ENCODE data around the gene ACYP1.

ACYP1 gene

DNA sequence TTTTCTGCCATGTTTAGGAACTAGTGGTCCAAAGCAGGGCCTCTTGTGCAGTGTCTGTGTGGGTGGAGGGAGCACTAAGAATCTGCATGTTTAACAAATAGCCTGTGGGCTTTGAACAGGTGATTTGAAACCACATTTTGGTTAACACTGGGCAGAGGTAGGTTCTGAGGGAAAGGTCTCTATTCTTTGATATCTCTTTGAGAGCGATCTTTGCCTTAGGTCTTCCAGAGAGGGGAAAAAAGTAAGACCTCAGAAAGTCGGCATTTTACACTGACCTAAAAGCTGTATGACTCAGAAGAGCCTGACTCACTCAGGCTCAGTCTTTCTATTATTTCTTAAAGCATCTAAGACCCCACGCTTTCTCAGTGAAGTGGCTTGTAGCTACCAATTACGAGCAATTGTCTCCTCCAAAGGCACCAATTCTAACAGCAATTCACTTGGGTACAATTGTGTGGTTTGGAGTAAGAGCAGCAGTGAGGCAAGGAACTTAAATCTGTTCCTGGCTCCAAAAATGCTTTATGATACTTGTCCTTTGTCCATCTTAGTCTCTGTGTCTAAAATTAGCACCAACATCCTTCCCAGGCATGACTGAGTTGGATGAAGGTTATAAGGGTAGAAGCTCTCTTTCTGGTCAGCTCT lies 52.3 kb downstream of the ACYP1 start:
- Histone ChIP-seq H3K36me3 (ENCODE audit: insufficient read depth, low read length) (peaks cover 91% of the 10 kb centered on the region), H3K9ac (ENCODE audit: low read depth, low read length) (no peak overlapping the region), H3K9me3 (ENCODE audit: insufficient read depth, low read length, severe bottlenecking) (no peaks in the 10 kb centered on the region), H2AFZ (ENCODE audit: low read depth, low read length) (no peak overlapping the region), H4K20me1 (ENCODE audit: insufficient read depth, low read length) (no peaks in the 10 kb centered on the region), H3K4me2 (ENCODE audit: insufficient read depth, low read length) (no peak overlapping the region), H3K4me1 (ENCODE audit: insufficient read depth, low read length) (peaks cover 3% of the 10 kb centered on the region; the same call in 1 of the 2 replicates), H3K4me3 (ENCODE audit: low read depth in 1 of 2, low read length in 2 of 2) (no peak overlapping the region), H3K27ac (ENCODE audit: low read length) (no peak overlapping the region), H3K79me2 (ENCODE audit: insufficient read depth, low read length) (no peaks in the 10 kb centered on the region), H3K27me3 (ENCODE audit: insufficient read depth, low read length, poor library complexity) (no peaks in the 10 kb centered on the region)
- DNase-seq = no peak
- no peak for TF ChIP-seq EZH2 (IDR thresholded peaks at IDR 0.05; ENCODE audit: borderline replicate concordance, low read depth, low read length, severe bottlenecking)
- TF ChIP-seq, protein P1, sequence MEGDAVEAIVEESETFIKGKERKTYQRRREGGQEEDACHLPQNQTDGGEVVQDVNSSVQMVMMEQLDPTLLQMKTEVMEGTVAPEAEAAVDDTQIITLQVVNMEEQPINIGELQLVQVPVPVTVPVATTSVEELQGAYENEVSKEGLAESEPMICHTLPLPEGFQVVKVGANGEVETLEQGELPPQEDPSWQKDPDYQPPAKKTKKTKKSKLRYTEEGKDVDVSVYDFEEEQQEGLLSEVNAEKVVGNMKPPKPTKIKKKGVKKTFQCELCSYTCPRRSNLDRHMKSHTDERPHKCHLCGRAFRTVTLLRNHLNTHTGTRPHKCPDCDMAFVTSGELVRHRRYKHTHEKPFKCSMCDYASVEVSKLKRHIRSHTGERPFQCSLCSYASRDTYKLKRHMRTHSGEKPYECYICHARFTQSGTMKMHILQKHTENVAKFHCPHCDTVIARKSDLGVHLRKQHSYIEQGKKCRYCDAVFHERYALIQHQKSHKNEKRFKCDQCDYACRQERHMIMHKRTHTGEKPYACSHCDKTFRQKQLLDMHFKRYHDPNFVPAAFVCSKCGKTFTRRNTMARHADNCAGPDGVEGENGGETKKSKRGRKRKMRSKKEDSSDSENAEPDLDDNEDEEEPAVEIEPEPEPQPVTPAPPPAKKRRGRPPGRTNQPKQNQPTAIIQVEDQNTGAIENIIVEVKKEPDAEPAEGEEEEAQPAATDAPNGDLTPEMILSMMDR (IDR thresholded peaks at IDR 0.05; ENCODE audit: borderline replicate concordance, extremely low read depth, low read length, poor library complexity, severe bottlenecking) = no peak
- no peak for ATAC-seq (ENCODE audit: insufficient read depth, low read depth)

DNA sequence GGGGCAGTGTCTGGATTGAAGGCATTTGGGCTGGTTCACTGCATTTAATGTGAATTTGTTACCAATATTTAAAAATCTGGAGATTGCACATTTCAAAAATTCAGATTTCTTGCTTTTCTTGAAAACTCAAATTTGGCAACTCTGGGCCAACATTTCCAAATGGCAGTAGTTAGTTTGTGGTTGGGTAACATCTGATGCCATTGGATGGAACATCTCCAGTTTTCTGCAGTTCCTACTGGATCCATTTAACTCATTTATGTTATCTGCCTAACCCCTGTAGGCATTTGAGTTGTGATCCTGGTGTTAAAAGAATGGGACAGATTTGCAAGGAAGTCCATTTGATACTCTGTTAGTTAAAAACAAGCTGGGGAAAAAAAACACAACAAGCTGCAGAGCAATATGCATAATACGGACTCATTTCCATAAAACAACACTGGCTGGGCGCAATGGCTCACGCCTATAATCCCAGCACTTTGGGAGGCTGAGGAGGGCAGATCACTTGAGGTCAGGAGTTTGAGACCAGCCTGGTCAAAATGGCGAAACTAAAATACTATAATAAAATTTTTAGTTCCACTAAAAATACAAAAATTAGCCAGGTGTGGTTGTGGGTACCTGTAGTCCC lies 53.2 kb downstream of the ACYP1 start:
- H3K4me3 ChIP-seq (ENCODE audit: low read depth in 1 of 2, low read length in 2 of 2) = no peak overlapping the region
- no peaks in the 10 kb centered on the region for H3K79me2 ChIP-seq (ENCODE audit: insufficient read depth, low read length)
- DNase-seq (no peak), ATAC-seq (ENCODE audit: insufficient read depth, low read depth) (no peak)
- no peak overlapping the region for H3K27ac ChIP-seq (ENCODE audit: low read length)
- H3K9ac ChIP-seq (ENCODE audit: low read depth, low read length) = no peak overlapping the region
- no peak overlapping the region for H2AFZ ChIP-seq (ENCODE audit: low read depth, low read length)
- TF ChIP-seq, protein P1 (IDR thresholded peaks at IDR 0.05; ENCODE audit: borderline replicate concordance, extremely low read depth, low read length, poor library complexity, severe bottlenecking) = no peak
- TF ChIP-seq EZH2 (IDR thresholded peaks at IDR 0.05; ENCODE audit: borderline replicate concordance, low read depth, low read length, severe bottlenecking) = no peak
- H3K9me3 ChIP-seq (ENCODE audit: insufficient read depth, low read length, severe bottlenecking) = no peaks in the 10 kb centered on the region
- no peaks in the 10 kb centered on the region for H4K20me1 ChIP-seq (ENCODE audit: insufficient read depth, low read length)
- H3K27me3 ChIP-seq (ENCODE audit: insufficient read depth, low read length, poor library complexity) = no peaks in the 10 kb centered on the region
- H3K4me2 ChIP-seq (ENCODE audit: insufficient read depth, low read length) = no peak overlapping the region
- H3K4me1 ChIP-seq (ENCODE audit: insufficient read depth, low read length) = peaks cover 3% of the 10 kb centered on the region; the same call in 1 of the 2 replicates
- H3K36me3 ChIP-seq (ENCODE audit: insufficient read depth, low read length) = peaks cover 93% of the 10 kb centered on the region

DNA sequence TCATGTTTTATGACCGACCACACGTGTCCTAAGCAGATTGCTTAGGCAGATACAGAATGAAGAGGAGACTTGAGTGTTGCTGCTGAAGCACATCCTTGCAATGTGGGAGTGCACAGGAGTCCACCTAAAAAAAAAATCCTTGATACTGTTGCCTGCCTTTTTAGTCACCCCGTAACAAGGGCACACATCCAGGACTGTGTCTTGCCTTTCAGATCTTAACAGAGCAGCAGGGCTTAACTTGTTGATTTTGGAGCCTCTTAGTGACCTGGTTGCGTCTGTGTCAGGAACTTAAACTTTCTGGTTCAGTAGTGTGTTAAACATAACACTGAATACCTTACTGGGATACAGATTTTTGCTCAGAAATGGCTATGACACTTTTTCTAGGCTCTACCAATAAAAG lies 54.6 kb downstream of the ACYP1 start:
- ATAC-seq (ENCODE audit: insufficient read depth, low read depth) (no peak), DNase-seq (no peak)
- H2AFZ ChIP-seq (ENCODE audit: low read depth, low read length) = no peak overlapping the region
- no peaks in the 10 kb centered on the region for H3K9me3 ChIP-seq (ENCODE audit: insufficient read depth, low read length, severe bottlenecking)
- H3K79me2 ChIP-seq (ENCODE audit: insufficient read depth, low read length) = peaks cover 7% of the 10 kb centered on the region
- no peak overlapping the region for H3K9ac ChIP-seq (ENCODE audit: low read depth, low read length)
- H3K27me3 ChIP-seq (ENCODE audit: insufficient read depth, low read length, poor library complexity) = no peaks in the 10 kb centered on the region
- TF ChIP-seq, protein P1 (IDR thresholded peaks at IDR 0.05; ENCODE audit: borderline replicate concordance, extremely low read depth, low read length, poor library complexity, severe bottlenecking) = no peak
- TF ChIP-seq EZH2 (IDR thresholded peaks at IDR 0.05; ENCODE audit: borderline replicate concordance, low read depth, low read length, severe bottlenecking) = no peak
- no peak overlapping the region for H3K4me2 ChIP-seq (ENCODE audit: insufficient read depth, low read length)
- H3K4me1 ChIP-seq (ENCODE audit: insufficient read depth, low read length) = peaks cover 11% of the 10 kb centered on the region
- H3K36me3 ChIP-seq (ENCODE audit: insufficient read depth, low read length) = peaks cover 92% of the 10 kb centered on the region
- no peaks in the 10 kb centered on the region for H4K20me1 ChIP-seq (ENCODE audit: insufficient read depth, low read length)
- no peak overlapping the region for H3K4me3 ChIP-seq (ENCODE audit: low read depth in 1 of 2, low read length in 2 of 2)
- H3K27ac ChIP-seq (ENCODE audit: low read length) = no peak overlapping the region

All from DND-41 (cell line).